Keratinocyte (primary cell): ENCODE results near the gene SNIP1.

Experiments used
- EZH2 ChIP-seq: IDR thresholded peaks from one replicate; pipeline ENCODE4 v1.6.1; 2012; ENCODE audit warnings: inconsistent platforms, mild to moderate bottlenecking, low read length, moderate library complexity
- TF ChIP-seq, protein P1 (sequence below), 3 experiments: IDR thresholded peaks in 1 of 3; conservative IDR thresholded peaks in 1 of 3; optimal IDR thresholded peaks in 1 of 3; 2 replicates in 2 of 3; 3 replicates in 1 of 3; pipeline versions ENCODE3 to v1.5.1; 2011; ENCODE audit warnings: low read length in 3 of 3, mild to moderate bottlenecking in 3 of 3, moderate library complexity in 2 of 3, control low read depth in 1 of 3, inconsistent platforms in 1 of 3; ENCODE audit not compliant: insufficient read depth in 2 of 3; ENCODE audit errors: extremely low read depth in 1 of 3

DNA sequence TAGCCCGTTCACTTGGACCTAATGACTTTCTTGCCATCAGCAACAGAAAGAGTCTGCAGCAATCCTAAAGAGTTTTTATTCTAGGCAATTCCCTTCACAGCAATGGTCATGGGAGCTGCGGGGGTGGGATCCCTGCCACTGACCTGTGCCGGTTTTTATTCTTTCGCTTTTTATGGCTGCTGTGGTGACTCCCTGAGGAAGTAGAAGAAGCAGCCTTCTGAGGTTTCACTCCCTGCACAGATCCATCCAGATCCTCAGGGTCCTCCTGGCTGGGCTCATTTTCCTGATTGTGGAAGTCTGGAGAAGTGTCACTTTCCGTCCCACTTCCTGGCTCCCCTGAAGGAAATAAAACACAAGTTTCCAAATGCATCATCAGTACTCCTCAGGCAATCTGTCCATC is 52.4 kb downstream of the SNIP1 start:
- TF ChIP-seq, protein P1, sequence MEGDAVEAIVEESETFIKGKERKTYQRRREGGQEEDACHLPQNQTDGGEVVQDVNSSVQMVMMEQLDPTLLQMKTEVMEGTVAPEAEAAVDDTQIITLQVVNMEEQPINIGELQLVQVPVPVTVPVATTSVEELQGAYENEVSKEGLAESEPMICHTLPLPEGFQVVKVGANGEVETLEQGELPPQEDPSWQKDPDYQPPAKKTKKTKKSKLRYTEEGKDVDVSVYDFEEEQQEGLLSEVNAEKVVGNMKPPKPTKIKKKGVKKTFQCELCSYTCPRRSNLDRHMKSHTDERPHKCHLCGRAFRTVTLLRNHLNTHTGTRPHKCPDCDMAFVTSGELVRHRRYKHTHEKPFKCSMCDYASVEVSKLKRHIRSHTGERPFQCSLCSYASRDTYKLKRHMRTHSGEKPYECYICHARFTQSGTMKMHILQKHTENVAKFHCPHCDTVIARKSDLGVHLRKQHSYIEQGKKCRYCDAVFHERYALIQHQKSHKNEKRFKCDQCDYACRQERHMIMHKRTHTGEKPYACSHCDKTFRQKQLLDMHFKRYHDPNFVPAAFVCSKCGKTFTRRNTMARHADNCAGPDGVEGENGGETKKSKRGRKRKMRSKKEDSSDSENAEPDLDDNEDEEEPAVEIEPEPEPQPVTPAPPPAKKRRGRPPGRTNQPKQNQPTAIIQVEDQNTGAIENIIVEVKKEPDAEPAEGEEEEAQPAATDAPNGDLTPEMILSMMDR (optimal IDR thresholded peaks at IDR 0.05 in 1 of 3, IDR thresholded peaks at IDR 0.05 in 1 of 3, conservative IDR thresholded peaks at IDR 0.05 in 1 of 3; ENCODE audit: extremely low read depth in 1 of 3, insufficient read depth in 2 of 3, low read length in 3 of 3), result no peak
- no peak for TF ChIP-seq EZH2
